NCI-H526 treated with DMSO at 0.1 percent for 48 hours (cell line): ENCODE data around the gene TCAF1.
"Not testable (repeated sequence)": the region's sequence is repeated elsewhere in the genome, so short reads cannot be mapped to it uniquely, and the experiment has no call there.

Experiments used
- DNase-seq: peaks from one replicate; lab custom pipeline; 2025; lab: John Stamatoyannopoulos, UW

The TCAF1 gene

DNA sequence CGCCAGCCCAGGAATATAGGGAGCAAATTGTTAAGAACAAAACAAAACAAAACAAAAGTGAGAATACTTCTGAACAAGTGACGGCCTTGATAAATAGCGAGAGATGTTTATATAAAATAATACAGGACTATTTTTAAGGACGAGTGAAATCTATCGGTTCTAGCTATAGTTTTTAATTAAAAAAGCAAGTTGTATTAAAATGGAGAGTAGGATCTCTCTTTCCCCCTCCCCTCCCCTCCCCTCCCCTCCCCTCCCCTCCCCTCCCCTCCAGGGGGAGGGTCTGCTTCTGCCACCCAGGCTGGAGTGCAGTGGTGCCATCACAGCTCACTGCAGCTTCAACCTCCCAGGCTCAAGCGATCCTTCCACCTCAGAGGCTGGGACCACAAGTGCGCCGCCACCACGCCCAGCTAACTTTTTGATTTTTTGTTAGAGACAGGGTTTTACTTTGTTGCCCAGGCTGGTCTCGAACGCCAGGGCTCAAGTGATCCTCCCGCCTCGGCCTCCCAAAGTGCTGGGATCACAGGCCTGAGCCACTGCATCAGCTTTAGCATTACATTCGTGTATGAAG, 440 bp upstream of the TCAF1 start:
- DNase-seq: no peak

DNA sequence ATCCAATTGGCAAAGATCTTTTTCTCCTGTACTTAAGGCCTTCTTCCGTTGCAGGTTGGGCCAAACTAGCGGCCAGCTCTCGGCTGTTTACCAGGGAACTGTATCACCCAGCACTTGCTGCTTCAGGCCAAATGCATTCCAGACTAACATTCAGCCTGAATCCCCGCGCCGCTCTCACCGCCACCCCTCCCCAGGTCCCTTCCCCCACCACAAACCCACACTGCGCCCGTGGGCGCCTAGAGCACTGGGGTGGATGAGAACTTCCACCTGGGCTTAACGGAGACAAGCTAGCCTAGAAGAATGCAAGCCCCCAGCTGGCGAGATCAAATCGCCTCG, 676 bp downstream of the TCAF1 start:
- no peak for DNase-seq

DNA sequence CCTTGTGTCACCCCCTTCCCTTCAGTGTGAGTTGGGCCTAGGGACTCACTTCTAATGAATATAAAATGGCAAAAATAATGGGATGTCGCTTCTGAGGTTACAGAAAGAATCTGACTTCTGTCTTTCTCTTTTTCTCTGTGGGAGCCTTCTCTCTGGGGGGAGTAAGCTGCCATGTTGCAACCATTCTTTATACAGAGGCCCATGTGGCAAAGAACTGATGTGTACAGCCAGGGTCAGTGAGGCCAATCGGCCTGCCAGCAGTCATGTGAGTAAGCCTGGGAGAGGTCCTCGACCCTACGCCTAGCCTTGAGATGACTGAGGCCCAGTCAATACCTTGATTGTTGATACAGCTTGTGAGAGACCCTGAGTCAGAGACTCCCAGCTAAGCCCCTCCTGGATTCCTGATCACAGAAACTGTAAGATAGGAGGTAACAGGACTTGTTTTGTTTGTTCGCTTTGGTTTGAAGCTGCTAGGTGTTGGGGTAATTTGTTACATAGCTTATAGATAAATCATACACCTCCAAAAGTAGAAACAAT, 1.7 kb downstream of the TCAF1 start:
- DNase-seq: no peak

DNA sequence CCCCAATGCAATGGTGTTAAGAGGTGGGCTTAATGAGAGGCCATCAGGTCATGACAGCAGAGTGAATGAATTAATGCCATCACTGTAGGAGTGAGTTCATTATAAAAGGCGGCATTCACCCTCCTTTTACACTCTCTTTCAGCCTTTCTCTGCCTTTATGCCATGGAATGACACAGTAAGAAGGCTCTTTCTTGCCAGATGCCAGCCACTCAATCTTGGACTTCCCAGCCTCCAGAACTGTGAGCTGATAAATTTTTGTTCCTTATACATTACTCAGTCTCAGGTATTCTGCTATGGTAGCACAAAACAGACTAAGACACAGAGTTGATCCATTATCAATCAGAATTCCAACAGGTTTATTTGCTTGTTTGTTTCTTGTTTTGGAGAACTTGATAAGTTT, 3.2 kb downstream of the TCAF1 start:
- no peak for DNase-seq

DNA sequence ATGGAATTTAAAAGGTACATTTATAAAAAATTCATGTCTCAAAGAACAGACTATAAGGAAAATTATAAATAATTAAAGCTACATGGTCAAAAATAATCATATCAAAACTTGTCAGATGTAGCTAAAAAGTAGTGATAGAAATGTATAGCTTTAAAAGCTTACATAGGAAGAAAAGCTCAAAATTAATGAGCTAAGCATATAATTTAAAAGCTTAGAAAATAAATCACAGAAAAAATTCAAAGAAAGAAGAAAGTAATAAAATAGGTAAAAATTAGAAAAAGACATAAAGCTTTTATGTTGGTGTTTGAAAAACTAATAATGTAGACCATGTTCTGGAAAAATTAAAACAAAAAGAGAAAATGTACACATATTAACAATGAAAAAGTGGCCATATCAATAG, 5.3 kb downstream of the TCAF1 start:
- DNase-seq: no peak

DNA sequence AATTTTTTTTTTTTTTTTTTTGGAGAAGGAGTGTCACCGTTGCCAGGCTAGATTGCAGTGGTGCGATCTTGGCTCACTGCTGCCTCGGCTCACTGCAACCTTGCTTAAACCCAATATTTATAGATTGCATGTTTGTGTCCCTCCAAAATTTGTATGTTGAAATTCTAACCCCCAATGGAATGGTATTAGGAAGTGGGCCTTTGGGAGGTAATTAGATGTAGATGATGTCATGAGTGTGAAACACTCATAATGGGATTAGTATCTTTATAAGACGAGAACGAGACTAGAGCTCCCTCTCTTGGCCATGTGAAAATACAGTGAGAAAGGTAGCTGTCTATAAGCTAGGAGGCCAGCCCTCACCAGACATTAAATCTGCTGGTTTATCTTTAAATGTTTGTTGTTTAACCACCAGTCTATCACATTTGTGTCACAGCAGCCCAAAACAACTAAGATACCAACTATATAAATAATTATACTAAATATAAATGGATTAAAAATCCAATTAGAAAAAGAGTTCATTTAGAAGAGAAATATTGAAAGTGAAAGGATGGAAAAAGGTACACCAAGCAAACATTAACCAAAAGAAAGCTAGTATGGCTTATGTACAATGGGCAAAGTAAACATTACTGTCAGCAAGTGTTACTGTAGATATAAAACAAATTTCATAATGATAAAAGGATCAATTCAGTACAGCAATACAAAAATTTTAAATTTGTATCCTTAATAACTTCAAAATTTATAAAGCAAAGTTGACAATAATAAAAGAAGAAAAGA, 9.3 kb downstream of the TCAF1 start:
- peak; percentile 42 for DNase-seq

DNA sequence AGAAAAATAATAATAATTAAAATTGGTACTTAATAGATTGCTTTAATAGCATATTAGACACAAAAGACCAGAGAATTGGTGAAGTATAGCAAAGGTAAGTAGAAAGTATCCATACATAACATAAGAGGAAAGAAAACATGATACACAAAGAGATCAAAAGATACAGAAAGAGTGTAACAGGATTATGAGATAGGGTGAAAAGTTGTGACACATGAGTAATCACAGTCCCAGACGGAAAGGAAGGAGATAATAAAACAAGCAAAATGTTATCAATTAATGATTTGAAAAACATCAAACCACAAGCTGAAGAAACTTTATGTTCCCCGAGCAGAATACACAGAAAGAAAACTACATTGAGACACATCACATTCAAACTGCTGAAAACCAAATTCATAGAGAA, 10.5 kb downstream of the TCAF1 start:
- no peak for DNase-seq

DNA sequence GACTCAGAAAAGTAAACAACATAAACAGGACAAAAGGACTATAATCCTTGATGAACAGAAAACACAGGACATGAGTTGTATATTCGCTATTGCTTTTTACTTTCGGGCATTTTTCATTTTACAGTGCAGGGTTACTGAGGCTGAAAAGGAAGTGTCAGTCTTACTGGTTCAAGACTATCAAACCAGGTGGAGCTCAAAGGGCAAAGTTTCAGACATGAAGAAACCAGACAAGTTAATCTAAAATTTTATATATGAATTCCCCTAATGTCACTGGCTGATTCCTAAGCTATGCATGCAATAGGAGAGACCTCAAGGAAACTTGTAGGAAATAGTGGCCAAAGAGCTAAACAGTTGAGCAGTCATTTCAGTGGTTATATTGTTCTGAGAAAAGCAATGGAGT, 11.4 kb downstream of the TCAF1 start:
- no peak for DNase-seq

DNA sequence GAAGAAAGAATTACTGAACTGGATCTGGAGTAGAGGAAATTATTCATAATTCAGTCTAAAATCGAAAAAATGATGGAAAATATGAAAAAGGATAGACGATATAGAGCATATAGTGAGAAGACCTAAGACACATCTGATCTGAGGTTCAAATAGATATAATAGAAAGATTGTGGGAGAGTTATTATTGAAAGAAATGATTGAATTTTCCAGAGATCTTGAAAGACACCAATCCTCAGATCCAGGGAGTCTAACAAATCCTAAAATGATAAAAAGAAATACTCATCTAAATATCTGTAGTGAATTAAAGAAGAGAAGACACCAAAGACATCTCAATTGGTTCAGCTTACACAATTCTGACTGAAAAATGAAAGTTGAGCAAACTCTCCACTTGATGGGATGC, 12.9 kb downstream of the TCAF1 start:
- DNase-seq: no peak

DNA sequence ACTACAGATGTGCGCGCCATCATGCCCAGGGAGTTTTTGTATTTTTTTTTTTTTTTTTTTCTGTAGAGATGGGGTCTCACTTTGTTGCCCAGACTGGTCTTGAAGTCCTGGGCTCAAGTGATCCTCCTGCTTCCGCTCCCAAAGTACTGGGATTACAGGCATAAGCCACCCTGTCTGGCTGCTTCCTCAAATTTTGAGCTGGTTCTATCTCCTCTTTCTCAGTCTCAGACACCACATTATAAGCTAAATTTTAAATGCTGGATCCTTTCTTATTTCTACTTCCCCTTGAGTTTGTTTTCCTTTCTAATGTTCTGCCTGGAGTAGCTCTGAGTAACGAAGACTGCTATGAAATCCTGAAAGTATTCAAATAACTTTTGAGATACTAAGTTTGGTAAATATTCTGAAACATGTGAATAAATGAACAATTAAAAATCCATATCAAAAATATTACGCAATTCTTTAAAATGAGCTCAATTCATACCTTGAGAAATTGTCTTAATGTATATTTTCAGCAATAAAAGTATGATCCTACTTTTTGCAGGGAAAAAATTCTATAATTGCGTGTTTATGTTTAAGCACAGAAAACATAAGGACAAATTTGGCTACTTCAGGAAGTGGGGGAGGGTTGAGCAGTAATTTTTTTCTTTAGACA, 15.0 kb downstream of the TCAF1 start:
- DNase-seq: no peak

DNA sequence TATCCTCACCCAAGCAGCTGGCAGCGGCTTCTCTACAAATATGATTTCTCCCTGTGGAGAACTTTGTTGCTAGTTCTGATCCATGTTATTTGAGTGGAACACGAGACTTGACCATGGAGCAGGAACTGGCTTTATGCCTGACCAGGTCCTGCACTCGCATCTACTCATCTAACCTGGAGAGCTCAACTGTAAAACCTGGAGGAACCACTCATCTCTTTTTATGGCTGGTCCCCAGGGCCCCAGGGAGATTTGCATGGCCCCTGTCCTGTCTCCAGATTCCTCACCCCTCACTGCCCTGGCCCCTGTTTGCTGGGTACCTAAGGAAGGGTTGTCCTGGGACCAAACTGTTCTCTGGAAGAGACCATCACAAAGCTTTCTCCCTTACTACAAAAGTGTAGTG, 16.0 kb downstream of the TCAF1 start:
- DNase-seq: peak; percentile 37

DNA sequence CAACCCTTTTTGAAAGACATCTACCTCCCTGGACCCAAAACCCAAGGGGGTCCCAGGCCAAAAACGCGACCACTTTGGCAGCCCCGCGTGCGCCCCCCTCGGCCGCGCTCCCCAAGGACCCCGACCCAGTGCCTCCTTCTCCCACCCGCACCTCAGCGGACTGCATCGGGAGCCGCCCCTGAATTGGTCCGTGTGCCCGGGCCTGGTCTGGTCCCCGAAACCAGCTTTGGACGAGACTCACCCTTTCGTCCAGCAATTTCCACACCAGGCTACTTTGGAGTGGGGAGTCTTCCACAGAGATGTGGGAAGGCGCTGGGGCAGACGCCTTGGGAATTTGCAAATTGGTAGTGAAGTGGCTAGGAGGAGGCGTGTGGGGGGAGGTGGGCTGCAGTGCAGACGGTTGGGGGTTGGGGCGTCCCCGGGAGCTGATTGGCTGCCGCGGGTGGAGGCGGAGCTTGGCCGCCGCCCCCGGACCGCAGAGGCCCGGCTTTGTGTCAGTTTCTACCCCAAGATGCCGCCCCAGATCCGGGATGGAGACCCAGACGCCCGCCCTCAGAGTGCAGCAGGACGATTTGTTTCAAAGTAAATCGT, 16.9 kb downstream of the TCAF1 start:
- DNase-seq: no peak

DNA sequence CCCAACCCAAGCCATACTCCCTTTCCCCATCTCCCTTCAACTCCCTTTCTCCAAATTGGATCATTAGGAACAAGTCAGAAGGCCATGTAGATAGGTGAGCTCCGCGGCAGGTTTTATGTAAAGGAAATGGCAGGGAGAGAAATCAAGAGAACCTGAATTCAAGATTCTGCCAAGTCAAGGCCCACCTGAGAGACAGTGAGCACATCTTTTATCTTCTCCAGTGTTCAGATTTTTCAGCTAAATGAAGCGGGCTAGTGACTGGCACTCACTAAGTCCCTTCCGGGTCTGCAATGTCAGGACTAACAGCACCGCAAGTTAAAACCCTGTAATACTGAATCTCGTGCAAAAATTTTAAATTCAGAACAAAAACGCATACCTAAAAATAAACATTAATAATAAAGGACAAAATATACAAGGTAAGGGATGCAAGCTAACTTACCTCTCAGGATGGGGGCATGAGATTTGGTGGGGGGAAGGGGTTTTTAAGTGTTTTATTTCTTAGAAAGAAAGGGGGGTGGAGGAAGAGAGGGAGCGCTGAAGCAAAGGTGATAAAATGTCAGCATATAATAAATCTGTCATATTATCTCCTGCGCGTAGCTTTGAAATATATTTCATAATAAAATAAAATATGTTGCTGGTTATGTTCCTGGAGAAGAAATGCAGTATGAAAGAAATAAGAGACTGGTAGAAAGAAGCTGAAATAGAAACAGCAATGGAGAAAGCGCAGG, 17.6 kb downstream of the TCAF1 start:
- no peak for DNase-seq

DNA sequence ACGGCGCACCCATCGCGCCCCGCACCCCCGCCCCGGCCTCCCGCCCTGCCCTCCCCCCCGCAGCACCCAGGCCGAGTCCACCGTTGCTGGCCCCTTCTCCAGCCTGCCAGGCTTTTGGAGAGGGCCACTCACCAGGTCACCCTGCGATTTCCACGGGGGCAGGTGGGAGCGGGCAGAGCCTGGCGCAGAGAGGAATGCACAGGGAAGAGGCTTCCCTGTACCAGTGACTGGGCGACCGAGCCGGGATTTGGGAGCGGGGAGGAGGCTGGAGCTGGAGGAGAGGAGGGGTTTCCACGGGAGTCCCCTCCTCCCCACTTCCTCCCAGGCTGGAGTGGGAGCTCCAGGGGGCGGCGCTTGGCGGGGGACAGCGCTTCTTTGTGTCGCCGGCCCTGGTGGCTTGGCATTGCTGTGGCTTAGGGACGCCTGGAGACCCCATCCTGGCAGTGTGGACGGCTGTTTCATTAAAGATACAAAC, 19.3 kb downstream of the TCAF1 start:
- peak; percentile 48 for DNase-seq

DNA sequence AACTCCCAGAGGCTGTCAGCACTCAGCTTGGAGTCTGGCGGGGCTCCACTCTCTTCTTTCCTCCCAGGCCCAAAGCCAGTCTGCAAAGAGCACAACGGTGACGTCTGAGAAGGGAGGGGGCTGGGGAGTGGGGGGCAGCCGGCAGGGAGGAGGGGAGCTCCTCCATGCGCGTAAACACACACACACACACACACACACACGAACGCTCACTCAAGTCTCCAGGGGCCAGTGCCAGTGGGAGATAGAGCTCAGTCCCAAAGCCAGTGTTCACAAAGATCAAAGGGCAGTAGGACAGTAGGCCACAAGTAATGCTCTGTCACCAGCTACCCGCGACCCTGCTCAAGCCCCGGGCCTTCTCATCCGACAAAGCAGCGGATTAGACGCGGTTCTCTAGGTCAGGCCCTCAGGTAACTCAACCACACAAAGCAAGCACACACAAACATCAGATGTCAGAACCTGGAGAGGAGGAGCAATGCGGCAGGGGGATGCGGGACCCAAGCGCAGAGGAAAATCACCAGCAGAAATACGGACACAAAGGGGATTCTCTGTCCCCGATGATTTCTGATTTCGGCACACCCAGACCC, 19.9 kb downstream of the TCAF1 start:
- DNase-seq: peak; percentile 28

DNA sequence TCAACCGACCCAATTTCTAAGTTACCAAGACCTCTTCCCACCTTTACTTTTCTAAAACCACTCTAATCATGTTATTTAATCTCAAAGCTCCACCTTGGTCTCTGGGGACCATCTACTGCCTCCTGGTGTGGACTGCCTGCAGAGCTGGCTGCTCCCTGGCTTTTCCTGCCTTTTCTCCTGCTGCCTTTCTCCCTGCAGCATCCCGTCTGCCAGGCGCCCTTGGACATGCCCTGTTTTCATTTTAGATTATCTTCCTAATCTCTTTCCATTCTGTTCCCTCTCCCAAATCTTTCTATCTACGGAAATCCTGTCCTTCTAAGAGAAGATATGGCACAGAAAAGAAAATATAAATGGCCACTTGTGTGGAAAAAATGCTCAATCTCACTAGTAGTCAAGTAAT, 23.1 kb downstream of the TCAF1 start:
- DNase-seq: no peak

DNA sequence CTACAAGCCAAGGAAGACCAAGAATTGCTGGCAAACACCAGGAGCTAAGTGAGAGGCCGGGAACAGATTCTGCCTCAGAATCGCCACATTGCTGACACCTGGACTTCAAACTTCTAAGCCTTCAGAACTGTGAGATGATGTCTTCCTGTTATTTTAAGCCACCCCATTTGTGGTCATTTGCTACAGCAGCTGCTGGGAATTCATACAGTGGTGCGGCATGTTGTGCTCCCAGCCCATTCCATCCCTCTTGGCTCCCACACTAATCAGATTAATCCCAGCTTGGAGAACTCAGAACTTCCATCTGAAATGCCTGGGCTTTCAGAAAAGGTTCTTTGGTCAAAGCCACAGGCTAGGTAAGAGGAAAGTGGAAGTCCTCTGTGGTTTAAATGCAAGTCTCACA, 24.9 kb downstream of the TCAF1 start:
- DNase-seq: no peak

DNA sequence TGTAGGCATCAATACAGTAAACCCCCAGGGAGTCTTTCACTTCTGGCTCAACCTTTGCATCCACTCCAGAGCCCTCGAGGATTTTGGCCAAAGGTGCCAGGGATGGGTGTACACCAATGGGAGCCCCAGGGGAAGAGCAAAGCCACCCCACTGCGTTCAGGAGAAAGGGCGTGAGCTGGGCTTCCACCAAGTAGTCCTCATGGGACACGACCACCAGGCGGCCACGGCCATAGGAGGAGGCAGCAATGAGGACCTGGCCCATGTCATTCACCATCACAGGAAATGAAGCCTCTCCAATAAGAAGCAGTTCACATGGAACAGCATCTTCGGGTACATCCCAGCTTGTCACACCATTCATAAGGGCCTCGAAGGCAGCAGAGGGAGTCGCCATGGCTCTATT, 25.8 kb downstream of the TCAF1 start:
- DNase-seq: no peak

DNA sequence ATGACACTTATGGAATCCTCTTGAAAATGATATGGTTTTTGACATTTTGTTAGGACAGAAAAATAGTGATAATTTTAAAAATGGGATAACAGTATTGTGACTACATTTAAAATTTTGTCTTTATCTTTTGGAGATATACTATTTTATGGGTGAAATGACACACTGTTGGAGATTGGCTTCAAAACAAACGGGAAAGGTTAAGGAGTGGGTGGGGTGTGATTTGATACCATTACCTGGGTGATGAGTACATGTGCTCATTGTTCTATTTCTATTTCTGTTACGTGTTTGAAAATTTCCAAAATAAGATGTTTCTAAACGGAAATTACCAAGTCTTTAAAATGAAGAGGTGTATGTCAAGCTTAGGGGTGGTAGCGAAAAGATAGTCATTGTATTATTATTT, 28.7 kb downstream of the TCAF1 start:
- DNase-seq: not testable (repeated sequence)

DNA sequence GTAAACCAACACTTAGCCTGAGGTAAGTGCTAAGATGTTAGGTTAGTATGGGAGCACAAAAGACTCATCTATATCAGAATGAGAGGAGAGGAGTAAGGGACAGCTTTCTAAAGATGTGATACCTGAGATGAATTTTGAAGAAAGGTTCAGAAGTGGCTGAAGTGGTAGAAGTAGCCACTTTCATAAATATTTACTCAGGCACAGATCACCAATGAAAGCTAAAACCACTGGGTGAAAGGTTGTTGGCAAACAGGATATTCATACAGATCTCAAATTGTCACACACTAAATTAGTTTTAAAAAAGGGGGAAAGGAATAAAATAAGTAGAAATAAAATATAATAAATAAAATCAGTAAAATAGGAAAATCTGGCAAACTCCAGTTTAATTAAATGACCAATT, 30.4 kb downstream of the TCAF1 start:
- not testable (repeated sequence) for DNase-seq

DNA sequence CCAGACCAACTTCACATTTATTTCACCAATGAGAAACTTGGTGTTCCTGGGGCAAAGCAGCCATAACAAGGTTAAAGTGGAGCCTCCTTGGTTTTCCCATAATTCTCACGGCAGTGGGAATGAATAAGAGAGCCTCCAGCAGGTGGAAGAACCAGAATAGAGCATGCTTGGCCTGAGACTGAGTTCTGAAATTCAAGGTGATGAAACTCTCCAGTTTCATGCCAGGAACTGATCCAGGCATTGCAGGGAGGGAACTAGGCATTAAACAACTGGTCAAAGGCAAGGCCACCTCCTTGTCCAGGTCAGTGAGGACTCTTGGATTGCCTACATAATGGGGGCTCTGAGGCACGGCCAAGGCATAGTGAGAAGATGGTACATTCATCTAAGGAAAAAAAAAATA, 44.0 kb downstream of the TCAF1 start:
- DNase-seq: not testable (repeated sequence)

DNA sequence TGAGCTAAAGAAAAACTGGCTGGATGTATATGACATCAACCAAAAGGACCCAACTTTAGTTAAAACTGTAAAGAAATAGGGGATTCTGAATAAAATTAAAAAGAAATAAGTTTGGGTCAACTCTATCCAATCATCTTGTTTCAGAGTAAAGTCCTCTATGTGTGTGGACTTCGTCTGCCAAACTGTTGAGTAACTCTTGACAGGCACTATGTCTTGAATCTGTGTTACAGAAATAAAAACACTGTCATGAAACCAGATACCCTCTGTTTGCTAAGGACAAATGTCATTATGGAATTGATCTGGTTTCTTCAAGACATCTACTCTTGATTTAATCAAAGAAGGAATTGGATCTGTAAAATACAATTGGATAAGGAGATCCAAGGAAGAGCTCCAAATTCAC, 46.5 kb downstream of the TCAF1 start:
- DNase-seq: not testable (repeated sequence)
